Progenitor cell of endocrine pancreas (in vitro differentiated cells): ENCODE data around the gene SGCG. TPM values are rescaled to one million over a fixed set of nuclear protein-coding genes. Genes with fewer than 3 reads are reported as not detected.

Source experiments
- DNase-seq: peaks from one replicate; pipeline ENCODE4 v3.0.0; 2021; ENCODE audit warnings: low spot score; ENCODE audit not compliant: unreplicated experiment
- H3K27ac Mint-ChIP-seq: 2 replicates; pipeline ENCODE4 v1.8.0; 2021; ENCODE audit warnings: mild to moderate bottlenecking, moderate library complexity, mixed read lengths
- H3K27me3 Mint-ChIP-seq: 2 replicates; pipeline ENCODE4 v1.8.0; 2021; ENCODE audit warnings: mixed read lengths
- H3K36me3 Mint-ChIP-seq: 2 replicates; pipeline ENCODE4 v1.8.0; 2022; ENCODE audit warnings: mixed read lengths; ENCODE audit not compliant: insufficient read depth
- H3K4me1 Mint-ChIP-seq: 2 replicates; pipeline ENCODE4 v1.8.0; 2021; ENCODE audit warnings: low read depth, mixed read lengths
- H3K4me3 Mint-ChIP-seq: 2 replicates; pipeline ENCODE4 v1.8.0; 2021; ENCODE audit warnings: low read depth, mild to moderate bottlenecking, moderate library complexity, mixed read lengths
- H3K9me3 Mint-ChIP-seq: 2 replicates; pipeline ENCODE4 v1.8.0; 2021; ENCODE audit warnings: low read depth, mixed read lengths
- CTCF ChIP-seq: fragments of 200-600 bp; sonication (generic); IDR thresholded peaks from one replicate; pipeline ENCODE4 v1.5.0; 2021; ENCODE audit warnings: antibody characterized with exemption, mild to moderate bottlenecking; ENCODE audit not compliant: unreplicated experiment
- total RNA-seq: library from RNA; stranded (reverse); gene quantifications from 2 replicates; pipeline ENCODE4 v1.2.1, GENCODE V29; 2021

Gene SGCG
- total RNA-seq, 1 donor from 2014 or later: not detected

GRCh38 chr13:23356368-23356767, 175.6 kb downstream of the SGCG start:
- Mint-ChIP-seq H3K4me1 (no peaks in the 10 kb centered on the region), H3K9me3 (no peaks in the 10 kb centered on the region), H3K27me3 (no peaks in the 10 kb centered on the region), H3K36me3 (no peaks in the 10 kb centered on the region), H3K27ac (no peak overlapping the region), H3K4me3 (no peak overlapping the region)
- no peak for TF ChIP-seq CTCF
- no peak for DNase-seq

- Mint-ChIP-seq H3K9me3 (no peaks in the 10 kb centered on the region), H3K36me3 (no peaks in the 10 kb centered on the region), H3K27me3 (no peaks in the 10 kb centered on the region), H3K4me1 (no peaks in the 10 kb centered on the region), H3K4me3 (no peak overlapping the region), H3K27ac (no peak overlapping the region)
- no peak for TF ChIP-seq CTCF
- no peak for DNase-seq
Observed at GRCh38 chr13:23357349-23357748, 176.6 kb downstream of the SGCG start.

GRCh38 chr13:23359882-23360281, 179.1 kb downstream of the SGCG start:
- Mint-ChIP-seq H3K27ac (no peak overlapping the region), H3K27me3 (no peaks in the 10 kb centered on the region), H3K36me3 (peaks cover 1% of the 10 kb centered on the region), H3K4me3 (no peak overlapping the region), H3K9me3 (no peaks in the 10 kb centered on the region), H3K4me1 (no peaks in the 10 kb centered on the region)
- TF ChIP-seq CTCF: no peak
- no peak for DNase-seq

- Mint-ChIP-seq H3K4me1 (no peaks in the 10 kb centered on the region), H3K9me3 (no peaks in the 10 kb centered on the region), H3K27ac (no peak overlapping the region), H3K36me3 (peaks cover 10% of the 10 kb centered on the region), H3K27me3 (no peaks in the 10 kb centered on the region), H3K4me3 (no peak overlapping the region)
- no peak for TF ChIP-seq CTCF
- DNase-seq: no peak
Observed at GRCh38 chr13:23365652-23366051, 184.9 kb downstream of the SGCG start.

GRCh38 chr13:23367907-23368306, 187.1 kb downstream of the SGCG start:
- no peak for TF ChIP-seq CTCF
- peaks cover 11% of the 10 kb centered on the region for H3K36me3 Mint-ChIP-seq

More at GRCh38 chr13:23367907-23368306, 187.1 kb downstream of the SGCG start:
- Mint-ChIP-seq H3K9me3 (no peaks in the 10 kb centered on the region), H3K27ac (no peak overlapping the region), H3K4me3 (no peak overlapping the region), H3K4me1 (no peaks in the 10 kb centered on the region), H3K27me3 (no peaks in the 10 kb centered on the region)
- DNase-seq: no peak
